A549 (cell line): ENCODE data around the gene MLPH. TPM values are rescaled to one million over a fixed set of nuclear protein-coding genes. Genes with fewer than 3 reads are reported as not detected.
A peak's percentile ranks its signal among the peaks of the same experiment; 100 is the strongest.

Source experiments
- ATAC-seq, 2 experiments: fragments of 200-7000 bp in 1 of 2; fragments of >200 bp in 1 of 2; cut with Nextera tagmentation in 1 of 2; cut with Tn5 transposase in 1 of 2; 3 replicates each; pipeline versions ENCODE4 v1.8.0 to v1.9.1; 2018 to 2020; ENCODE audit warnings: mild to moderate bottlenecking in 1 of 2, moderate library complexity in 1 of 2
- CTCF ChIA-PET: fragments of 300-600 bp; sonication (Branson Sonifier 250); formaldehyde crosslinking; extraction: SDS; loops from one replicate; lab custom pipeline; 2021; ENCODE audit warnings: antibody characterized with exemption, inconsistent platforms; lab: Yijun Ruan, JAX
- POLR2A ChIA-PET: fragments of 350-600 bp; formaldehyde crosslinking; extraction: SDS; loops from one replicate; lab custom pipeline; 2021; ENCODE audit warnings: antibody characterized with exemption, inconsistent platforms; lab: Yijun Ruan, JAX
- DNase-seq, 2 experiments: peaks; one replicate each; pipeline versions ENCODE4 v3.0.0 to v3.0.0-alpha.2; 2011 to 2016; ENCODE audit warnings: low read depth in 1 of 2, low spot score in 1 of 2
- FAIRE-seq: peaks from 2 replicates; lab custom pipeline; 2011; peaks lifted over from hg19 to GRCh38; lab: Jason Lieb, UNC
- H3K27ac ChIP-seq, 2 experiments: fragments of >200 bp; sonication (Bioruptor Twin); formaldehyde crosslinking; 3 replicates each; pipeline ENCODE4 v1.5.1; 2016 to 2017
- H3K4me1 ChIP-seq: fragments of >200 bp; sonication (Bioruptor Twin); formaldehyde crosslinking; 3 replicates; pipeline ENCODE4 v1.6.1; 2016
- H3K4me2 ChIP-seq: fragments of >200 bp; sonication (Bioruptor Twin); formaldehyde crosslinking; 3 replicates; pipeline ENCODE4 v1.6.1; 2016
- H3K4me3 ChIP-seq: fragments of >200 bp; sonication (Bioruptor Twin); formaldehyde crosslinking; 3 replicates; pipeline ENCODE4 v1.5.1; 2016
- H3K9me3 ChIP-seq: fragments of >200 bp; sonication (Bioruptor Twin); formaldehyde crosslinking; 3 replicates; pipeline ENCODE4 v1.6.1; 2016
- BHLHE40 ChIP-seq: IDR thresholded peaks from 2 replicates; pipeline ENCODE4 v1.6.1; 2012; ENCODE audit warnings: low read depth, low read length, inconsistent platforms
- EHF ChIP-seq: fragments of 250-450 bp; sonication (Bioruptor Pico); IDR thresholded peaks from 2 replicates; pipeline ENCODE4 v1.5.0; 2020; ENCODE audit warnings: mild to moderate bottlenecking
- FOSB ChIP-seq: fragments of 250-450 bp; sonication (Bioruptor Pico); IDR thresholded peaks from 2 replicates; pipeline ENCODE4 v1.5.0; 2020; ENCODE audit warnings: mild to moderate bottlenecking, moderate library complexity
- HOXA7 ChIP-seq: fragments of 250-450 bp; sonication (Bioruptor Pico); IDR thresholded peaks from 2 replicates; pipeline ENCODE4 v1.5.0; 2020; ENCODE audit warnings: mild to moderate bottlenecking, moderate library complexity
- JUN ChIP-seq, 2 experiments: fragments of >200 bp; sonication (Bioruptor Twin); formaldehyde crosslinking; IDR thresholded peaks; 2 replicates in 1 of 2; 3 replicates in 1 of 2; pipeline ENCODE4 v1.6.1; 2016 to 2017
- KDM5A ChIP-seq: fragments of 200-600 bp; sonication (generic); IDR thresholded peaks from 2 replicates; pipeline ENCODE4 v1.6.1; 2016; ENCODE audit warnings: antibody characterized with exemption, mild to moderate bottlenecking
- NR3C1 ChIP-seq: fragments of >200 bp; sonication (Bioruptor Twin); formaldehyde crosslinking; IDR thresholded peaks from 3 replicates; pipeline ENCODE4 v1.6.1; 2017
- RNF2 ChIP-seq: fragments of 200-600 bp; sonication (generic); IDR thresholded peaks from 2 replicates; pipeline ENCODE4 v1.6.1; 2016; ENCODE audit warnings: low read depth, mild to moderate bottlenecking, antibody characterized with exemption, moderate library complexity, borderline replicate concordance
- SMC3 ChIP-seq: fragments of >200 bp; sonication (Bioruptor Twin); formaldehyde crosslinking; IDR thresholded peaks from 3 replicates; pipeline ENCODE4 v1.6.1; 2018; ENCODE audit warnings: inconsistent platforms
- TFCP2L1 ChIP-seq: fragments of 250-450 bp; sonication (Bioruptor Pico); IDR thresholded peaks from 2 replicates; pipeline ENCODE4 v1.5.0; 2021; ENCODE audit warnings: mild to moderate bottlenecking
- USF2 ChIP-seq: fragments of 450-650 bp; IDR thresholded peaks from 2 replicates; pipeline ENCODE4 v1.6.1; 2014; ENCODE audit warnings: antibody characterized with exemption
- ZC3H11A ChIP-seq: fragments of 450-650 bp; IDR thresholded peaks from 2 replicates; pipeline ENCODE4 v1.6.1; 2014; ENCODE audit warnings: antibody characterized with exemption, mild to moderate bottlenecking
- WGBS: methylation state at CpG from one replicate; pipeline ENCODE4 v1.1.6; 2017; ENCODE audit errors: missing lambda C conversion rate; 5-methylcytosine and 5-hydroxymethylcytosine counted together
- polyA plus RNA-seq, 4 experiments: library from polyadenylated mRNA; depleted of rRNA in 3 of 4; stranded (reverse); fragments of >200 nt; fragmentation: RNase III in 1 of 4; extraction: RNeasy Plus Mini Kit Qiagen cat#74134 plus additional on column Dnase treatment in 1 of 4; gene quantifications; 2 replicates in 3 of 4; 3 replicates in 1 of 4; pipeline ENCODE4 v1.2.3, GENCODE V29; 2011 to 2017
- TF ChIP-seq, protein P1 (sequence below): IDR thresholded peaks from 2 replicates; pipeline ENCODE4 v1.6.1; 2012; ENCODE audit warnings: low read depth, borderline replicate concordance
- TF ChIP-seq, protein P2 (sequence below): IDR thresholded peaks from 2 replicates; pipeline ENCODE4 v1.6.1; 2012

MLPH gene
- polyA plus RNA-seq, 2 of the 4 experiments (the other 2 are of a cell fraction) = 218 to 350 TPM

DNA sequence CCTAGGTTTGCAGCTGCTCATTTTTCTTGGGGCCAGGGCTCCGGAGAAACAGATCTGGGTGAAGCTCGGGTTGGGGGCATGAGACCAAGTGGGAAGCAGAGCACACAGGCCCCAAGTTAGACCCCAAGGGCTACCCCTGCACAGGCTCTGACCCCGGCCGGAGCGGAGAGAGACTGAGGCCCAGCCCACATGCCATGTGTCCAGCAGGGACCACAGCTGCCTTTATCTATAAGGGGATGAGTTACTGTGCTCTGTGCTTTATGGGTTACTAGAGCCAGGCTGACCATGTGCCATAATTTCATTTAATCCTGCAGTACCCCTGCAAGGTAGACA lies 49.0 kb downstream of the MLPH start:
- ATAC-seq = no peak
- CTCF ChIA-PET = interaction anchor here (1.2 to 2.8 kb wide), 5 partner anchors 23 to 126 kb away, joined by 3 to 16 read pairs (median 4); no protein-coding TSS in a partner anchor
- WGBS = 94% methylated on average over 5 of the region's 5 CpGs
- H3K4me1 ChIP-seq = peaks cover 53% of the 10 kb centered on the region
- peak overlapping the region in 1 of 2 experiments; percentile 34; a peak in 1 of 6 replicates for H3K27ac ChIP-seq
- no peaks in the 10 kb centered on the region for H3K9me3 ChIP-seq
- no peak overlapping the region for H3K4me3 ChIP-seq
- no peak for FAIRE-seq
- TF ChIP-seq USF2 = no peak
- TF ChIP-seq, all 56 proteins: peak for 0
- DNase-seq = no peak
- no peak overlapping the region for H3K4me2 ChIP-seq
- POLR2A ChIA-PET = no interaction called here

- Histone ChIP-seq H3K27ac (peak overlapping the region in 1 of 2 experiments; percentile 18; a peak in 1 of 6 replicates), H3K9me3 (no peaks in the 10 kb centered on the region), H3K4me2 (no peak overlapping the region), H3K4me3 (no peak overlapping the region)
- ChIA-PET CTCF (interaction anchor here (1.3 to 2.8 kb wide), 4 partner anchors 24 to 126 kb away, joined by 4 to 16 read pairs (median 4); no protein-coding TSS in a partner anchor), POLR2A (no interaction called here)
- DNase-seq = no peak
- WGBS = 92% methylated on average over 6 of the region's 9 CpGs
- no peak for FAIRE-seq
- ATAC-seq = no peak
- no peak for TF ChIP-seq EHF
- TF ChIP-seq, protein P1, sequence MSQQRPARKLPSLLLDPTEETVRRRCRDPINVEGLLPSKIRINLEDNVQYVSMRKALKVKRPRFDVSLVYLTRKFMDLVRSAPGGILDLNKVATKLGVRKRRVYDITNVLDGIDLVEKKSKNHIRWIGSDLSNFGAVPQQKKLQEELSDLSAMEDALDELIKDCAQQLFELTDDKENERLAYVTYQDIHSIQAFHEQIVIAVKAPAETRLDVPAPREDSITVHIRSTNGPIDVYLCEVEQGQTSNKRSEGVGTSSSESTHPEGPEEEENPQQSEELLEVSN = no peak
- TF ChIP-seq USF2 = no peak
- TF ChIP-seq RNF2 = no peak
- no peak for TF ChIP-seq BHLHE40
- no peak for TF ChIP-seq KDM5A
- TF ChIP-seq, all 56 proteins: peak for 0
- H3K4me1 ChIP-seq = peaks cover 59% of the 10 kb centered on the region
Observed at GRCh38 chr2:237536617-237537016, 49.6 kb downstream of the MLPH start.

DNA sequence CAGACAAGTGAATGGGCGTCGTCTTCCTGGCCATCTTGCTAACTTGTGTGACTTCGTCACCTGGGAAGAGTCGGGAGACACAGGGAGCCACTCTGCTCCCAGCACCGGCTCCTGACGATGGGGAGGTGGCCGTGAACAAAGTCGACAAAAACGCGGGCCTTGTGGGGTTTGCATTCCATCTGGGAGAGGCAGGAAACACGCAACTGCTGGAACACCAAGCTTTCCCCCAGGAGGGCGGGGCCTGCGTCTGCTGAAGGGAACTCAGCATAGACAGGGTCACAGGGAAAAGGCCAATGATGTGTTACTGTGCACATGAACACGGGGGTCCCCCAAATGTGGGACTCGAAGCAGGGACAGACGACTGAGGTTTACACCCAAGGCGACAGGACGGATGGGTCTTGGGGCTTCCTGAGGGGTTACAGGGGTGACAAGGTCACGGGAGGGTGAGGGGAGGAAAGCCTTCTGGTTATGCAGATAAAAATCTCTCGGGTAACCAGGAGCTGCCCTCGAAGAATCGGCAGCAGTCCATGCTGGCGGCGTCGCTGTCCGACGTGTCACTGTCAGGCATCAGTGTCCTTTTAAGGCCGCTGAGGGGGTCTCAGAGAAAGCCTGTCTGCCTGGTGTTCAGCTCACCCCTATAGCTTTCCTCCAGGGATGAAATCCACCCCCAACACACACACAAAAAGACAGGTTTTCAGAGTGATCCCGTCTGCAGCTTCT lies 51.1 kb downstream of the MLPH start:
- 90% methylated on average over 29 of the region's 29 CpGs for WGBS
- Histone ChIP-seq H3K4me2 (no peak overlapping the region), H3K4me3 (no peak overlapping the region), H3K4me1 (peaks cover 59% of the 10 kb centered on the region), H3K27ac (peak overlapping the region in 1 of 2 experiments; percentile 70; a peak in 1 of 6 replicates), H3K9me3 (no peaks in the 10 kb centered on the region)
- CTCF ChIA-PET = interaction anchor here (0.9 to 4.5 kb wide), 4 partner anchors 11 to 67 kb away, joined by 3 to 26 read pairs (median 14); no protein-coding TSS in a partner anchor
- no peak for DNase-seq
- POLR2A ChIA-PET = interaction anchor here (0.6 kb wide), 1 partner anchor 36 kb away, joined by 3 read pairs; no protein-coding TSS in a partner anchor
- FAIRE-seq = no peak
- 0 out of 5 replicates have a peak, but pooled peaks of 1 of the 2 experiments have one; percentile 2 for TF ChIP-seq JUN (IDR thresholded peaks at IDR 0.05)
- no peak for TF ChIP-seq NR3C1
- no peak for ATAC-seq

GRCh38 chr2:237538901-237539300 lies 51.9 kb downstream of the MLPH start:
- ATAC-seq (peak in 1 of 2 experiments; percentile 16; a peak in 2 of 6 replicates), DNase-seq (no peak)
- POLR2A ChIA-PET = interaction anchor here (0.6 kb wide), 1 partner anchor 37 kb away, joined by 3 read pairs; no protein-coding TSS in a partner anchor

GRCh38 chr2:237539681-237540080 lies 52.6 kb downstream of the MLPH start:
- peak overlapping the region; percentile 50 to 70; a peak in 4 of 6 replicates for H3K27ac ChIP-seq
- peak; percentile 2 to 11; a peak in 3 of 6 replicates for ATAC-seq
- no peak for FAIRE-seq
- ChIA-PET CTCF (interaction anchor here (1.0 to 4.5 kb wide), 5 partner anchors 10 to 69 kb away, joined by 3 to 26 read pairs (median 12); no protein-coding TSS in a partner anchor), POLR2A (interaction anchor here (1.3 kb wide), 1 partner anchor 27 kb away, joined by 4 read pairs; no protein-coding TSS in a partner anchor)
- no peaks in the 10 kb centered on the region for H3K9me3 ChIP-seq
- TF ChIP-seq FOSB (CRISPR knock-in tag) = no peak
- TF ChIP-seq, protein P2, sequence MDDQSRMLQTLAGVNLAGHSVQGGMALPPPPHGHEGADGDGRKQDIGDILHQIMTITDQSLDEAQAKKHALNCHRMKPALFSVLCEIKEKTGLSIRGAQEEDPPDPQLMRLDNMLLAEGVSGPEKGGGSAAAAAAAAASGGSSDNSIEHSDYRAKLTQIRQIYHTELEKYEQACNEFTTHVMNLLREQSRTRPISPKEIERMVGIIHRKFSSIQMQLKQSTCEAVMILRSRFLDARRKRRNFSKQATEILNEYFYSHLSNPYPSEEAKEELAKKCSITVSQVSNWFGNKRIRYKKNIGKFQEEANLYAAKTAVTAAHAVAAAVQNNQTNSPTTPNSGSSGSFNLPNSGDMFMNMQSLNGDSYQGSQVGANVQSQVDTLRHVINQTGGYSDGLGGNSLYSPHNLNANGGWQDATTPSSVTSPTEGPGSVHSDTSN = 0 out of 2 replicates have a peak, but pooled peaks have one; percentile 14
- no peak for DNase-seq
- WGBS = 77% methylated on average over 6 of the region's 6 CpGs
- H3K4me2 ChIP-seq = 0 out of 3 replicates have a peak overlapping the region, but pooled peaks have one; percentile 15
- H3K4me3 ChIP-seq = no peak overlapping the region
- H3K4me1 ChIP-seq = peaks cover 50% of the 10 kb centered on the region

More at GRCh38 chr2:237538901-237539300, 51.9 kb downstream of the MLPH start:
- no peak for FAIRE-seq
- TF ChIP-seq TFCP2L1 = peak; percentile 7; the same call in 1 of the 2 replicates
- no peak for TF ChIP-seq SMC3
- TF ChIP-seq ZC3H11A = no peak
- no peak for TF ChIP-seq HOXA7
- H3K4me2 ChIP-seq = no peak overlapping the region
- CTCF ChIA-PET = interaction anchor here (0.9 to 4.5 kb wide), 5 partner anchors 10 to 68 kb away, joined by 3 to 26 read pairs (median 5); no protein-coding TSS in a partner anchor
- H3K4me1 ChIP-seq = peaks cover 58% of the 10 kb centered on the region
- no peaks in the 10 kb centered on the region for H3K9me3 ChIP-seq
- 92% methylated on average over 16 of the region's 18 CpGs for WGBS
- no peak overlapping the region for H3K4me3 ChIP-seq
- H3K27ac ChIP-seq = peak overlapping the region in 1 of 2 experiments; percentile 70; a peak in 3 of 6 replicates
